Effector memory CD4-positive, alpha-beta T cell (primary cell): ENCODE results near the gene HSF2BP.
A peak's percentile ranks its signal among the peaks of the same experiment; 100 is the strongest.
"Not testable (repeated sequence)": the region's sequence is repeated elsewhere in the genome, so short reads cannot be mapped to it uniquely, and the experiment has no call there.

Source experiments
- DNase-seq, 3 donors: peaks; one replicate each; pipeline ENCODE4 v3.0.0-alpha.2; 2020
- H3K27ac ChIP-seq: 2 replicates; pipeline ENCODE4 v1.7.0; 2013; ENCODE audit warnings: mild to moderate bottlenecking, low read length, moderate library complexity; ENCODE audit not compliant: insufficient read depth, poor library complexity, severe bottlenecking
- H3K27me3 ChIP-seq: replicated peaks from 2 replicates; pipeline ENCODE4 v1.7.0; 2013; ENCODE audit warnings: mild to moderate bottlenecking, low read length; ENCODE audit not compliant: insufficient read depth, control insufficient read depth, poor library complexity, severe bottlenecking
- H3K36me3 ChIP-seq: 2 replicates; pipeline ENCODE4 v1.7.0; 2013; ENCODE audit warnings: mild to moderate bottlenecking, low read length, moderate library complexity; ENCODE audit not compliant: control insufficient read depth, insufficient read depth
- H3K4me1 ChIP-seq: 2 replicates; pipeline ENCODE4 v1.7.0; 2013; ENCODE audit warnings: low read length, mild to moderate bottlenecking; ENCODE audit not compliant: control insufficient read depth, insufficient read depth, poor library complexity, severe bottlenecking
- H3K4me3 ChIP-seq: 2 replicates; pipeline ENCODE4 v1.7.0; 2013; ENCODE audit warnings: low read length, low read depth, mild to moderate bottlenecking; ENCODE audit not compliant: insufficient read depth, poor library complexity, severe bottlenecking
- H3K9me3 ChIP-seq: 2 replicates; pipeline ENCODE4 v1.7.0; 2013; ENCODE audit warnings: mild to moderate bottlenecking, low read length, moderate library complexity; ENCODE audit not compliant: control insufficient read depth

Gene HSF2BP

DNA sequence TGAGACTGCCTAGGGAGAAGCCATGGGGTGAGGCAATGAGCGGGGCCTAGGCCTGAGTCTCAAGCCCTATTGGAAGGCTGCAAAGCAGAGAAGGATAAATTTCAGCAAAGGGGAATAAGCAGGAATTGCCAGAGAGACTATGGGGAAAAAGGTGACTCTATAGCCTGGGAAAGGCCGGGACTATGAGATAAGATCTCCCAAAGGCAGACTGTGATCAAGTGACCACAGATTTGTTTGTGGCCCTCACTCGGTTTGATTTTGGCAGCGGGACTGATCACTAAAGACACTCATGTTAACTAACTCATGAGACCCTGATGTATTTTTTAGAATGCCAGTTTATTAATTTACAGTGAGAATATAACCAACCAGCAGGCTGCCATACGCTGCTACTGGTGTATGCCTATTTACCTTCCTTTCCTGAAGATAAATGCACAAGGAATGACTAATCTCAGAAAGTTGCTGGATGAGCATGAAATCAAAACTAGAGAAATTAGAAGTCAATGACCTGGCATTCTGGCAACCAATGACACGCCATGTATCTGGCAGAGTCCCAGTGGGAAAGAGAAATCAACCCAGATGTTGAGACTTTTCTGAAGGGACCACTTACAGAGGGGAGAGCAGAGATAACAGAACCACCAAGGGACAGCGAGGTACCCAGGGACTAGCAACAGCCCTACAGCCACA lies 4.3 kb downstream of the HSF2BP start:
- Histone ChIP-seq H3K4me3 (no peak overlapping the region), H3K9me3 (no peaks in the 10 kb centered on the region), H3K27ac (no peak overlapping the region), H3K27me3 (no peaks in the 10 kb centered on the region), H3K36me3 (no peaks in the 10 kb centered on the region), H3K4me1 (peaks cover 8% of the 10 kb centered on the region)
- DNase-seq = no peak

DNA sequence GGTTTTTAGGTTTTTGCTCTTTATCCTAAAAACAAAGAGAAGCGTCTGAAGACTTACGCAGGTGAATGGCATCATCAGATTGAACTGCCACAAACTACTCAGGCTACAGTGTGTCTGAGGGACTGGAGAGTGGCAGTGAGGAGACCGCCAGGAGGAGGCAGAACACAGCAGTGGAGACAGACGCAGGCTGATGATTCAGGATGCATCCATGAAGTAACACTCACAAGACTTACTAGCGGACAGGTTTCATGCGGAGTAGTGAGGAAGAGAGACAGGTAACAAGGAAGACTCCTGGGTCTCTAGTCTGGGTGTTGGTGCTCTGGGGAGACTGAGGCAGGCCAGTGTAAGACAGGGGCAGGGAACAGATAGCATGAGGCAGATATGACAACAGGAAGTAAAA lies 5.7 kb downstream of the HSF2BP start:
- Histone ChIP-seq H3K9me3 (no peaks in the 10 kb centered on the region), H3K4me3 (no peak overlapping the region), H3K27me3 (no peaks in the 10 kb centered on the region), H3K4me1 (no peaks in the 10 kb centered on the region), H3K27ac (no peak overlapping the region), H3K36me3 (no peaks in the 10 kb centered on the region)
- no peak for DNase-seq

DNA sequence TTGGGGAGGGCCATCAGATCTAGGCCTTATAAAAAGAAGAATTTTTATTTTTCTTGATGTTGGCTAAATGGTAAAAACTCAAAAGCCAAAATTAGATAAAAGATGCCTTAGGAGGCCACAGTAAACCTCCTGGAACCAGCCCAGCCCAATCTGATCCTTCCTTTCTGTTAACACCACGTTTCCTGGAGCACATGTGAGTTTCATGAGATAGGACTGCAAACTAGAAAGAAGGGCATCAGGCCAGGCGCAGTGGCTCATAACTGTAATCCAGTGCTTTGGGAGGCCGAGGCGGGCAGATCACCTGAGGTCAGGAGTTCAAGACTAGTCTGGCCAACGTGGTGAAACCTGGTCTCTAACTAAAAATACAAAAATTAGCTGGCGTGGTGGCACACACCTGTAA lies 6.7 kb downstream of the HSF2BP start:
- Histone ChIP-seq H3K36me3 (no peaks in the 10 kb centered on the region), H3K4me1 (no peaks in the 10 kb centered on the region), H3K9me3 (no peaks in the 10 kb centered on the region), H3K27ac (no peak overlapping the region), H3K4me3 (no peak overlapping the region), H3K27me3 (no peaks in the 10 kb centered on the region)
- DNase-seq = no peak

DNA sequence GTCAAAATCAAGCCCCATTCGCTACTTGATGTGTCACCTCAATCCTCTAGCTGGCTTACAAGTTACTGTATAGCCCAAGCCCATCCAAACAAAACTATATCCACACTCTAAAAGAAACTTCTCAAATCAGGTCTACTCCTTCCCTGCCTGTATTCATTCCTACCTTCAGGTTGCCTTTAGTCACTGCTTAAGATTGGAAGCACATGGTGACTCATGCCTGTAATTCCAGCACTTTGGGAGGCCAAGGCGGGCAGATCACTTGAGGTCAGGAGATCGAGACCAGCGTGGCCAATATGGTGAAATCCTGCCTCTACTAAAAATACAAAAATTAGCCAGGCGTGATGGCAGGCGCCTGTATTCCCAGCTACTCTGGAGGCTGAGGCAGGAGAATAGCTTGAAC lies 7.4 kb downstream of the HSF2BP start:
- not testable (repeated sequence) for H3K27me3 ChIP-seq, H3K27ac ChIP-seq, H3K36me3 ChIP-seq, H3K4me1 ChIP-seq, H3K9me3 ChIP-seq, DNase-seq, H3K4me3 ChIP-seq

DNA sequence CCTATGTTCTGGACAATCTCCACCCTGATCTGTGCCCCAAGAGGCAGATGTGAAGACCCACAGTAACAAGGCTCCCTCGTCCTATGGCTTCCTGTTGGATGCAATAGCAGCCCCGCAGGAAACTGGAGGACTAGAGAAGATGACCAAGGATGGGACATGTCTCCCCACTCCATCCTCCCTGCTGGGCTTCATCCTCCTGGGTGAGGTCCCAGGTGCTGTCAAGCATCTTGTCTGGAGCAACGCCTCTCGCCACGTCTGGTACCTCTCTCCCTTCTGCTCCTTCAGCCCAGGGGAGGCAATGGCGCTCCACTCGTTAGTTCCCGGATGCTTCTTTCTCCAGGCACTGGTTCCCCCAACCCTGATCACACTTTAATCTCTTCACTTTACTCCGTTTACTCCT lies 11.1 kb downstream of the HSF2BP start:
- no peaks in the 10 kb centered on the region for H3K36me3 ChIP-seq
- H3K27me3 ChIP-seq = no peaks in the 10 kb centered on the region
- H3K9me3 ChIP-seq = no peaks in the 10 kb centered on the region
- H3K27ac ChIP-seq = no peak overlapping the region
- no peak for DNase-seq
- H3K4me1 ChIP-seq = no peaks in the 10 kb centered on the region
- H3K4me3 ChIP-seq = no peak overlapping the region

DNA sequence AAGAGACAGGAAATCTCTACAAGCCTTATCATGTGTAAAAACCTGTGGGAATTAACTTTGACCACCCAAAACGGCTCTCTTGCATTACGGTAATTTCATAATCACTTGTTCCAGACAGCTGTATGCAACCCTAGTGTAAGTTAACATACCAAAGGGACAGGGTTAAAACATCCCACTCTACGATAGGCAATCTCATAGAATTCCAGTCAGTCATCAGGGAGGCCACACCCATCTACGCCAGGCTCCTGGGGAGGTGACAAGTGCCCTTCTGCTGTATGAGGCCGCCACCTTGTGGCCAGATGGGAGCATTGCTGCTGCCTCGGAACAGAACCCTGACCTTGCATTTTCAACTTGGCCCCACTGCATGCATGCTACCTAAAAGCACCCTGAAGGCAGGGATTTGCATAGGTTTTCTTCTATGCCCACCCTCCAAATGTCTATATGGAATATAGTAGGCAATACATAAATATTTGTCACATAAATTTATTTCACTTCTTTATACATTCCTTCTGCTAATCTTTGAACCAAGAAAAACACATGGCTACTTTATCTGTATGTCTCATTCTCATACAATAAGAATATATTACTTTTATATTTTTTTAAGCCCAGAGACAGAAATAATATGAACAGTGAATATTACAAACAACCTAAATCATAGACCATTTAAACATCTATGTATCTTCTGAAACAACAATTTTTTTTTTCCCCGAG lies 12.6 kb downstream of the HSF2BP start:
- H3K27ac ChIP-seq = no peak overlapping the region
- DNase-seq = peak; percentile 69 to 75 (median 71)

DNA sequence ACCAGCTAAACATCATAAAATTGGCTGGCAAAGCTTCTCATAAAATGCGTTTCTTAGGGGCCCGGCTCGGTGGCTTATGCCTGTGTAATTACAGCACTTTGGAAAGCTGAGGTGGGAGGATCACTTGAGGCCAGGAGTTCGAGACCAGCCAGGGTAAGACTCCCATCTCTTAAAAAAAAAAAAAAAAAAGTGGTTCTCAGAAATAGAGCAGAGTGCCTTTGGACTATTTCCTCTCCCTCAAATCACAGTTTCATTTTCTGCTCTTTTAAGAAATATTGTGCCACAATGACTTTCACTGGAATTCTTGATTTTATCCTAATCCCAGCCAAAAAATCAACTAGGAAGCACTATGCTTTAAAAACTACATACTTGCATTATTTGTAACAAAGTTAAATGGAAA lies 13.3 kb downstream of the HSF2BP start:
- H3K9me3 ChIP-seq = no peaks in the 10 kb centered on the region
- no peak overlapping the region for H3K27ac ChIP-seq
- H3K36me3 ChIP-seq = no peaks in the 10 kb centered on the region
- no peak for DNase-seq
- no peaks in the 10 kb centered on the region for H3K4me1 ChIP-seq
- H3K27me3 ChIP-seq = no peaks in the 10 kb centered on the region
- no peak overlapping the region for H3K4me3 ChIP-seq

More for the DNA sequence above, 12.6 kb downstream of the HSF2BP start:
- no peaks in the 10 kb centered on the region for H3K4me1 ChIP-seq
- no peaks in the 10 kb centered on the region for H3K36me3 ChIP-seq
- H3K9me3 ChIP-seq = no peaks in the 10 kb centered on the region
- no peaks in the 10 kb centered on the region for H3K27me3 ChIP-seq
- H3K4me3 ChIP-seq = no peak overlapping the region

DNA sequence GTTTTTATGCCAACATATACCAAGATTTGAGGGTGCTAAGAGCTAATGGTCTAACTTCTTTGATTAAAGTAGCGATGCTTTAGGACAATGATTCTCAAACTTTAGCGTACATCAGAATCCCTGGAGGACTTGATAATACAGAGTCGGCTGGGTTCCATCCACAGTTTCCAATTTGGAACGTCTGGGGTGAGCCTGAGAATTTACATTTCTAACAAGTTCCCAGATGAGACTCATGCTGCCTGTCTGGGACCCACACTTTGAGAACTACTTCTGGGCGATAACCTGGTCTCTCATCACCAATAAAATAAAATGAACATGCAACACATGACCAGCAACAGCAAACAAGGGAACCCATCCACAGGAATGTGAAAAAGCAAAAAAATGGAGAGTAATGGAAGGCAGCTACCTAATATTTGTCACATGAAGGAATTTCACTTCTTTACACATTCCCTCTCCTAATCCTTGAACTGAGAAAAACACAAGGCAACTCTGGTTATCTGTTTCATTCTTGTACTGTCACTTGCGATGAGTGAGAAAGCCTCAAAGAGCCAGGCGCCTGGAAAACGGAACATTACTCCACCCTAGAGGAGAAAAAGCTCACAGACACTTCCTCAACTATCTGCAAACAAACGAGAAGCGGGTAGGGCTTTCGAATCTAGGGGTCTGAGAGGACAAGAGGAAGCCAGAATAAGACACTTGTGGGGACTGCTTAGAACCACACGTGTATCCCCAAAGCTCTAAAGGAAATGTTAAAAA lies 14.0 kb downstream of the HSF2BP start:
- DNase-seq = no peak
- Histone ChIP-seq H3K36me3 (no peaks in the 10 kb centered on the region), H3K27me3 (no peaks in the 10 kb centered on the region), H3K4me3 (no peak overlapping the region), H3K9me3 (no peaks in the 10 kb centered on the region), H3K27ac (no peak overlapping the region), H3K4me1 (no peaks in the 10 kb centered on the region)

DNA sequence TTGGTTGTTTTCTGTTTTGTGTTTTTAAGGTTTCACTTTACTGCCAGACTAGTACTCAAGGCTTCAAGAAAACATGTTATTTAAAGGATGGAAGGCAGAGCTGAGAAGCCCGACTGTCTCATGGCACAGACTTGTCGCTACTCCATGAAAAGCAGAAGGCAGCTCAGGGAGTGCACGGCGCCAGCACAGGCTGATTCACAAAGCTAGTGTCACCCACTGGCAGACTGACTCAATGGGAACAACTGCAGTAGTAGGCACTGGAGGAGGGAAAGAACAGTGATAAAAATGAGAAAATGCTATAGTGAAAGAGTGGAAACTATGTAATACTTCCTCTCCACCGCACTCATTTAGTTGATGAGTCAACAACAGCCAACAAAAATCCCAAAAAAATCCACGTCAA lies 14.7 kb downstream of the HSF2BP start:
- Histone ChIP-seq H3K9me3 (no peaks in the 10 kb centered on the region), H3K36me3 (no peaks in the 10 kb centered on the region), H3K27me3 (no peaks in the 10 kb centered on the region), H3K27ac (no peak overlapping the region), H3K4me1 (no peaks in the 10 kb centered on the region), H3K4me3 (no peak overlapping the region)
- DNase-seq = no peak

DNA sequence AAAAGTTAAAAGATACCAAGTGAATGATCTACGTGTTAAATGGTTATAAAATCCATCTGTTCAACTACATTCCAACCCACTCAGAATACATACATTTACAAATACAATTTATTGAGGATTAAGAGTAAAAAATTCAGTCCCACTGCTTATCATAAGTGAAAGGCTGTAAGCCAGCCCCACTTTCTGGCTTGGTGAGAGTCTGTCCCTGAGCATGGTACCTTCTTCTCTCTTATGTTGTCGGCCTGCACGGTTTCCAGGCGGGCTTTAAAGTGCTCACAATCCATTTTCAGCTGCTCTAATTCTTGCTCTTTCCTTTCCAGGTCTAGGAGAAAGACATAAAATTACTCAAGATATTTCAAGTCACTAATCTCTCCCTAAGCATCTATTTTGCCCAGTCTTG lies 15.2 kb downstream of the HSF2BP start:
- no peak for DNase-seq
- no peaks in the 10 kb centered on the region for H3K9me3 ChIP-seq
- H3K36me3 ChIP-seq = no peaks in the 10 kb centered on the region
- H3K4me1 ChIP-seq = no peaks in the 10 kb centered on the region
- H3K27ac ChIP-seq = no peak overlapping the region
- no peaks in the 10 kb centered on the region for H3K27me3 ChIP-seq
- H3K4me3 ChIP-seq = no peak overlapping the region
